ENCODE results near the gene HSF2.

DNA sequence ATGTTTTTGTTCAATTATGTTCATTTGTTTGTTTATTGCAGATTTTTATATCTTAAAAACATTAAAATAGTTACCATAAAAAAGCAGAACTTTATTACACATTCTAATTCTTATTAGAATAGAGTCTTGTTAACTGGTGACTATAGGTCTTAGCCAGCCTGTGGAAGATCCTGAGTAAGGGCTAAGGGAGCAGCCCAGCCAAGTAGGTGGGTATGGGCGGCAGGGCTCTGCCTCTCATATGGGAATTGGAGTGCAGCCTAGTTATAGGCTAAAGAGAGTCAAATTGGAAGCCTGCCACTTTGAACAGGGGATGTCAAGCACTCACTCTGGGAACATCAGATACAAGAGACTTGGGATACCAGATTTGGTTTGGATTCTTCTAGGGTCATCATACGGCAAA is 10.5 kb upstream of the HSF2 start:
- TF ChIP-seq, protein P1, sequence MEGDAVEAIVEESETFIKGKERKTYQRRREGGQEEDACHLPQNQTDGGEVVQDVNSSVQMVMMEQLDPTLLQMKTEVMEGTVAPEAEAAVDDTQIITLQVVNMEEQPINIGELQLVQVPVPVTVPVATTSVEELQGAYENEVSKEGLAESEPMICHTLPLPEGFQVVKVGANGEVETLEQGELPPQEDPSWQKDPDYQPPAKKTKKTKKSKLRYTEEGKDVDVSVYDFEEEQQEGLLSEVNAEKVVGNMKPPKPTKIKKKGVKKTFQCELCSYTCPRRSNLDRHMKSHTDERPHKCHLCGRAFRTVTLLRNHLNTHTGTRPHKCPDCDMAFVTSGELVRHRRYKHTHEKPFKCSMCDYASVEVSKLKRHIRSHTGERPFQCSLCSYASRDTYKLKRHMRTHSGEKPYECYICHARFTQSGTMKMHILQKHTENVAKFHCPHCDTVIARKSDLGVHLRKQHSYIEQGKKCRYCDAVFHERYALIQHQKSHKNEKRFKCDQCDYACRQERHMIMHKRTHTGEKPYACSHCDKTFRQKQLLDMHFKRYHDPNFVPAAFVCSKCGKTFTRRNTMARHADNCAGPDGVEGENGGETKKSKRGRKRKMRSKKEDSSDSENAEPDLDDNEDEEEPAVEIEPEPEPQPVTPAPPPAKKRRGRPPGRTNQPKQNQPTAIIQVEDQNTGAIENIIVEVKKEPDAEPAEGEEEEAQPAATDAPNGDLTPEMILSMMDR (IDR thresholded peaks at IDR 0.05), result no peak
- TF ChIP-seq POLR2AphosphoS5 (IDR thresholded peaks at IDR 0.05) (no peak), POLR2A (IDR thresholded peaks at IDR 0.05) (no peak)

All from breast epithelium (tissue), 3 donors.